HG02943 (cell line): ENCODE data around the gene SLC29A1.

Experiments used
- ATAC-seq: cut with Tn5 transposase; IDR thresholded peaks from one replicate; pipeline ENCODE4 v1.9.1; 2021; ENCODE audit warnings: mild to moderate bottlenecking, low read depth, moderate library complexity; ENCODE audit not compliant: unreplicated experiment

The SLC29A1 gene

DNA sequence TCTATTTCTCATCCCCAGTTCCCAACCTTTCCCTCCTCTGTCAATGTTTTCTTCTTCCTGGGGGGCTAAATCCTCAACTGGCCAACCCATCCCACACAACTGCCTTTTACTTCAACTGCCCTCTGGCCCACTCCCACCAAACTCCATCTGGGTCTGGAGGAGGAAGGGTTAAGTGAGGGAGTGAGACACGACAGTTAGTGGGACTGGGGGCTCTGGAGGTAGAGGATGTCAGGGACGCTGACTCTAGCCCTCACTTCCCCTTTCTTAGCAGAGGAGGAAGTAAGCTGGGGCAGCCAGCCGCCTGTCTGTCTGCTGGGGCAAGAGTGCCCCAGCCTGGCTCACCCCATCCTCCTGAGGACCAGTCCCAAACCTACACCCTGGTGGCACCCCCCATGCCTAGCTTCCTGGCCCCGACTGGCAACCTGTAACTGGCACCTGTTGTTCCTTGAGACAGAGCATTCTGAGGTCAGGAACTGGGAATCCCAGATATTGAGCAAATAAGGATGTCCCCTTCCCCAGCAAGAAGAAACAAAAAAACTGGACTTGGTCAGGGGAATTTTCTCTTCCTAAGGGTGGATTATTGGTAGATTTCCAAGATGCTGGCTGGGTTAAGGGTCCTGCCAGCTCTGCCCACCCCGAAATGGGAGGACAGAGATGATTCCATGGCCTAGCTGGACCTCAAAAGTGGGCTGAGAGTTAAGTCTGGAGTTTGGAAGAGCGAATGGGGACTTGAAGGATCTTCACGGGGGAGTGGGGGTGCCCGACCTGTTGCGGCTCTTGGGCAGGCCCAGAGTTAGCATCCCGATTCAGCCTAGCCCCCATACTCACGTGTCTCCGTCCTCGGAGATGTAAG, 41.0 kb downstream of the SLC29A1 start:
- ATAC-seq = peak; percentile 44

DNA sequence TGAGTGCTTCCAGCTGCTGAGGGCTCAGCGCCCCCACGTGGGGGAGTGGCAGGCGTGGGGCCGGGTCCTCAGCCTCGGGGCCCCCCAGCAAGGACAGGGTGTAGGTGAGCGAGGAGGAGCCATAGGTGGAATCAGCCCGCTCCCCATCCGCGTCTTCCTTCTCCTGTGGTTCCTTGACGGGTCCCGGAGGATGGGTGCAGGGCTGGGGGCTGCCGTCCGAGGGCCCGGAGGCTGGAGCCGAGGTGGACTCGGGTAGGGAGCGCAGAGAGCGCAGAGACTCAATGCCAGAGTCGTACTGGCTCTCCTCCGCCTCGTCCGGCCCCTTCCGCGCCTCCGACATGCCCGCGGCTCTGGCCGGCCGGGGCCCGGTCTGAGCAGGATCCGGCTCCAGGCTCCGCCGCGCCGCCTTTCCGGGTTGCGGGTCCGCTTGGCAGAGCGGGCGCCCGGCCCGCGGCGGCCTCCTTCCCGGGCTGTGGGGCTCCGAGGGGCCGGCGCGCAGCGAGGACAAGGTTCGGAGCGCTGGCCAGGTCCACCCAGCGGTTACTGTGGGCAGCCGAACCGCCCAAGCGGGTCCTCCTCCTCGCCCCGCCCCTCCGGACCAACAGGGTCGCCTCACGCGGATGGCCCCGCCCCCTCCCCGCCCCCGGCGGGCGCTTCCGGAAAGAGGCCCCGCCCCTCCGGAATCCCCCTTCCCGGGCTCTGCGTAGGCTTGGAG, 41.8 kb downstream of the SLC29A1 start, which contains the start of gene NFKBIE:
NFKBIE (minus strand) TSS at position 545 of the 715 bp plus-strand sequence; CDS start at position 340, 205 bp downstream.
- ATAC-seq = peak; percentile 30

GRCh38 chr6:44265722-44266233, 42.4 kb downstream of the SLC29A1 start:
- ATAC-seq = no peak

- ATAC-seq = no peak
Observed at GRCh38 chr6:44266347-44266746, 43.0 kb downstream of the SLC29A1 start.

GRCh38 chr6:44267252-44267651, 43.9 kb downstream of the SLC29A1 start:
- no peak for ATAC-seq

GRCh38 chr6:44268095-44268628, 44.8 kb downstream of the SLC29A1 start:
- no peak for ATAC-seq

GRCh38 chr6:44269178-44269920, 46.0 kb downstream of the SLC29A1 start:
- ATAC-seq = no peak

GRCh38 chr6:44269921-44270525, 46.6 kb downstream of the SLC29A1 start, which contains the start of gene TMEM151B:
Gene TMEM151B (plus strand): TSS chr6:44270450. CDS start chr6:44270743, 293 bp downstream.
- no peak for ATAC-seq

DNA sequence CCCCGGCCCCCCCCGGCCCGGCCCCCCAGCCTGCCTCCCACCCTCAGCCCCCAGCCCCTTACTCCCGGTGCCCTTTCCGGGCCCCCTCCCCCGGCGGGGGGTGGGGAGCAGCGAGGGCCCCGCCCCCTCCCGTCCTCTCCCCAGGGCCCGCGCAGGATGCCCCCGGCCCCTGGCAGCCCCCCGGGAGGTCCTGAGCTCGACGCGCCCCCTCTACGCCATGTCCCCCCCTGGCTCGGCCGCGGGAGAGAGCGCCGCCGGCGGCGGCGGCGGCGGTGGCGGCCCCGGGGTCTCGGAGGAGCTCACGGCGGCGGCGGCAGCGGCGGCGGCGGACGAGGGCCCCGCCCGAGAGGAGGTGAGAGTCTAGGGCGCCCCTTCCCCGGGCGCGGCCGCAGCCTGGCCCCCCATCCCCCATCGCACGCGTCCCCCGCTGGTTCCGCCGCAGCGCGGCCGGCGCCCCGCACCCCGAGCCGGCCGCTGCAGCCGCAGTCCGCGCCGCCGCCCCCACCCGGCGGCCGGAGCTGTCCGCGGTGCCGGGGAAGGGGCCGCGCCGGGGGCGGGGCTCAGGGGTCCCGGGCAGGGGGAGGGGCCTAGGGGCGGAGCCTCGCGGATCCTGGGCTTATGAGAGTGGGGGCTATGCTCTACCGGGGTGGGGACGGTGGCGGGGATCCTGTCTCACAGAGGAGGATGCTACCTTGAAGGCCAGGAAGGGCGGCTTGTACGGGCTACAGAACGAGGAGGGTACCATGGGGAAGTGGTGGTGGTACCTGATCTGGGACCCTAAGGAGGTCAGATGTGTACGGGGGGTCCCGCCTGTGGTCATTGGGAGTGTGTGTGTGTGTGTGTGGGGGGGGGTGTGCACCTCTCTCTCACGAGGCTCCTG, 47.4 kb downstream of the SLC29A1 start:
- ATAC-seq = no peak

DNA sequence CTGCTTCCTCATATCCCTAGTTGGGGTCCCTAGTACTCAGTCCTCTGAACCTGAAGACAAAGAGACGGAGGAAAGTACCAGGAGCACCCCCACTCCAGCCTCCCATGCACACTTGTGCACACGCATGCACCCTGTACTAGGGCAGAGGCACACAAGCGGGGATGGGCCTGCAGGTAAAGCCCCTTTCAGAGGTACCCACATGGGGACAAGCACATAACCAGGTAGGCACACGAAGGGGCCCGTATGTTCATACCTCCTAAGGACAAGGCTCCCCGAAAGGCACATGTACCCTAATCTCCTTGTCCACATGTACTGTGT, 48.0 kb downstream of the SLC29A1 start:
- ATAC-seq = no peak

- ATAC-seq = no peak
Observed at GRCh38 chr6:44271914-44272313, 48.5 kb downstream of the SLC29A1 start.

DNA sequence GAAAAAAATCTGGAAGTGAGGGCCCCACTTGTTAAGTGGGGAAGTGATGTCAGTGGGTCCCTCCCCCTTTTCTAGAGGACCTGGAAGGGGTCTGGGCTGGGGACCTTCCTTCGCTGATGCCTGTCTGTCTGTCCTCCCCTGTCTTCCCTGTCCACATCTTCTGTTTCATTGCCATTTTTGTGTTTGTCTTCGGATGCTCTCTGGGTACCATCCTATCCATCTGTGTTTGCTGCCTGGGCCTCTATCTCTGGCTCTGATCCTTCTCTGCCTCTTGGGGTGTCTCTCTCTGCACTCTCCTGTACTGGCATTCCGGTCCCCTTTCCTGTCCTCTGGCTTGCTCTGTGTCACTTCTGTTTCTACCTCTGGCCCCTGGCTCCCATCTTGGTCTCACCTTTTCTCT, 49.1 kb downstream of the SLC29A1 start:
- no peak for ATAC-seq

- no peak for ATAC-seq
Observed at GRCh38 chr6:44272999-44273566, 49.7 kb downstream of the SLC29A1 start.

GRCh38 chr6:44273617-44274016, 50.2 kb downstream of the SLC29A1 start:
- ATAC-seq = no peak

DNA sequence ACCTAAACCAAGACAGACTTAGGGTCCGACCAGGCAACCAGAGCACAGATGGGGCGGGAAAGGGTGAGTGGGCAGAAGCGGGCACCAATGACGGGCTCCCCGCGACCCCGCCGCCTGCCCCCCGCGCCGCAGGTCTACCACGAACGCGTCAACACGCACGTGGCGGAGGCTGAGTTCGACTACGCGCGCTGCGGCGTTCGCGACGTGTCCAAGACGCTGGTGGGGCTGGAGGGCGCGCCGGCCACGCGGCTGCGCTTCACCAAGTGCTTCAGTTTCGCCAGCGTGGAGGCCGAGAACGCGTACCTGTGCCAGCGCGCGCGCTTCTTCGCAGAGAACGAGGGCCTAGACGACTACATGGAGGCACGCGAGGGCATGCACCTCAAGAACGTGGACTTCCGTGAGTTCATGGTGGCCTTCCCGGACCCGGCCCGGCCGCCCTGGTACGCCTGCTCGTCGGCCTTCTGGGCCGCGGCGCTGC, 51.9 kb downstream of the SLC29A1 start:
- ATAC-seq = no peak

- no peak for ATAC-seq
Observed at GRCh38 chr6:44275749-44276648, 52.6 kb downstream of the SLC29A1 start.
